NCI-H226 (cell line): ENCODE results near the gene DIS3L2.

Source experiments
- DNase-seq: peaks from one replicate; pipeline ENCODE4 v3.0.0-alpha.2; 2015

Gene DIS3L2

DNA sequence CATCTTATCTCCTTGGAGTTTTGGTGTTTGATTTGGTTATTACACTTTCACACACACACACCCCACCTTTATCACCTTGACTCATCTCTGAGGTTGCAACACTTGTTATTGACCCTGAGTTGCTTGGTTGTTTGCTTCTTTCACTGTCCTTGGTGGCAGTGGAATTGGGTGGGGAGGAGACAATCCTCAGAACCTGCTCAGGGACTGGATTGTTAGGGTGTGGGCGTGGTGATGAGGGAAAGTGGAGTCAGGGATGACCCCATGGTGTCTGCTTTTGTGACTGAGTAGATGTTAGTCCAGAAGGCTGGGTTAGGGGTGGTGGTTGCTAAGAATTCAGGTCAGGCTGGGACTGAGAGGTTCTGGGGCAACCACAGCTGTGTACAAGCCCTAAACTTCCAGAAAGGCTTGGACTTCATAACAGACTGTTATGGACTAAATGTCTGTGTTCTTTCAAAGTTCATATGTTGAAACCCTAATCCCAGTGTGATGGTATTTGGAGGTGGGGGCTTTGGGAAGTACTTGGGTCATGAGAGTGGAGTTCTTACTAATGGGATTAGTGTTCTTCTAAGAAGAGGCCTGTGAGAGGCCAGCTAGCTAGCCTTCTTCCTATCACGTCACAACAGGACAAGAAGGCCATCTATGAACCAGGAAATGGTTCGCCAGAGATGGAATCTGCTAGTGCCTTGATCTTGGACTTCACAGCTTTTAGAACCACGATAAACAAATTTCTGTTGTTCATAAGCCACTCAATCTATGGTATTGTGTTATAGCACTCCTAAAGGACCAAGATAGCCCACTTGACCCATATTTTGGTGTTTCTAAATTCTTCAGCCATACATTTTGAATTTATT lies 3.4 kb upstream of the DIS3L2 start:
- no peak for DNase-seq

DNA sequence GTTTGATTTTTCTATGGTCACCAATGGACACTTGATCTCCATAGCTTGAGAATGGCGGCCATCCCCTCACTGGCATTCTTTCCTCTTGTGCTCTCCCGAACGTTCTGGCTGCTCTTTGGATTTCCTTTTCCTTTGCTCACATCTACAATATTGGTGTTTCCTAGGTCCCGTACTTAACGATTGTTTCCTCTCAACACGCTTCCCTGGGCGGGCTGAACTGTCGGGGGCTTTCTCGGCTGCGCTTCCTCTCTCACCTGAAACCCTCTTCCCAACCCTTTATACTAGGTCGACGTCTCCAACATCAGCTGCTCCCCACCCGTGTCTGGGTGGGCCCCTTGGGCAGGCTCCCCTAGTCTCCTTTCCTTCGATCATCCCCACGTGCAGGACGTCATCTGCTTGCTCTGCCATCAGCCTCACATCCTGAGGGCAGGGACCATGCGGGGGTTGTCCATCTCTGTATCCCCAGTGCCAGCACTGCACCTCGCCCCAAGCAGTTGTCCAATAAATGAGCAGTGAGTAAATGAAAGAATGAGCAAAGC lies 634 bp upstream of the DIS3L2 start:
- no peak for DNase-seq

DNA sequence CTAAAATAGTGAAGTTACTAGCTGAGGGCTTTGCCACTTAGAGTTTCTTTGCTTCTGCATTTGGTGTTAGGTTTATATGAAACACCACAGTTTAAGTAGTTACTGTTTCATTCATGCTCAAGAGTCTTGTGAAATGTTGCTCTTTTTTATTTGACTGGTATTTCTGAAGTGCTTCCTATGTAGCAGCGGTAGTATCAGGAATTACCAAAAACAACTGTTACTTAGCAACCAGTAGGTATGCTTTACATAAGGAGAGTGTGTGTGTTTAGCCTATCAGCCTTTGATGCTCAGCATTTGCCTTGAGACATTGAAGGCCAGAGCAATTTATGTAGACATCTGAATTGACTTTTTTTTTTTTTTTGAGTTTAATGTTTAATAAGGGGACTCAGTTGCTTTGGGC lies 3.6 kb downstream of the DIS3L2 start:
- DNase-seq, result peak; percentile 26

- no peak for DNase-seq
Measured at GRCh38 chr2:231966886-231967285, 5.4 kb downstream of the DIS3L2 start.

- DNase-seq, result no peak
Measured at GRCh38 chr2:231968820-231969219, 7.3 kb downstream of the DIS3L2 start.

DNA sequence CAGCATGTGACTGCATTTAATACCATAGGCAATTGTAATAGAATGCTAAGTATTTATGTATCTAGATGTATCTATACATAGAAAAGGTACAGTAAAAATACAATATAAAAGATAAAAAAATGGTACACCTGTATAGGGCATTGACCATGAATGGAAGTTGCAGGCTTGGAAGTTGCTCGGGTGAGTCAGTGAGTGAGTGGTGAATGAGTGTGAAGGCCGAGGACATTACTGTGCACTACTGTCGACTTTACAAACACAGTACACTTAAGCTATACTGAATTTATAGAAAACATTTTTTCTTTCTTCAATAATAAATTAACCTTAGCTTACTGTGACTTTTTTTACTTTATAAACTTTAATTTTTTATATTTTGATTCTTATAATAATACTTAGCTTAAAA lies 8.9 kb downstream of the DIS3L2 start:
- no peak for DNase-seq

DNA sequence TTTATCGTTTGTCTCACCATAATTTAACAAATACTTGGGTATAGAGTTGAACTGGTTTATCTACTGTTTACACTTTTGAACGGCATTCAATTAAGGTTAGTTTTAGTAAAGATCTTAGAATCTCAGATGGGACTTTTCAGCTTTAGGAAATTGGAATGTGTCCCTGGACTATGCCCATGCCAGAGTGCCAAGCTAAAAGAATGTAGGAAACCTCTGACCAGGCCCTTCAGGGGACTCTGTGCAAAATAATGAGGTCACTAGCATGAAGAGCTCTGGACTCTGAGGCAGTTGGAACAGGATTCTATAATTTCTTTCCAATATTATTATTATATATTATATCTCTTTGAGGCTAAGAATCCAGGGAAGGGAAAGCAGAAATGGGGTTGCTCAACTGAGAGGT lies 13.5 kb downstream of the DIS3L2 start:
- DNase-seq, result no peak

DNA sequence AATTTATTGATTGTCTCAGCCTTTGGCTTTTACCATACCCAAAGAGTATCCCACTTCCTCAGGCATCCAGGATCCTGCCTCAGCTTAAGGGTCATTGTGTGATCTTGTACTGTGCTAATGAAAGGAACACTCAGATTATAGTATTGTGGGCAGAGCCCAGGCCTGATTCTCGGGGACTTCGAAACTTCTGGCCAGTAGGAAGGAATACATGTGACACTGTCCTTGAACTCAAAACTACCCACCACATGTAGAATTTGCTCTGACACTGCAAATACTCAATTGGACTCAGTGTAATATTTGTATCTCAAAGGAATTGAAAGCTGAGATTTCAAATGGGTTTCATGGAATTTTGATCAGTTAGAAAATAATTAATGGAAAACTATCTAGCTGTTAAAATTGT lies 15.9 kb downstream of the DIS3L2 start:
- DNase-seq, result no peak

DNA sequence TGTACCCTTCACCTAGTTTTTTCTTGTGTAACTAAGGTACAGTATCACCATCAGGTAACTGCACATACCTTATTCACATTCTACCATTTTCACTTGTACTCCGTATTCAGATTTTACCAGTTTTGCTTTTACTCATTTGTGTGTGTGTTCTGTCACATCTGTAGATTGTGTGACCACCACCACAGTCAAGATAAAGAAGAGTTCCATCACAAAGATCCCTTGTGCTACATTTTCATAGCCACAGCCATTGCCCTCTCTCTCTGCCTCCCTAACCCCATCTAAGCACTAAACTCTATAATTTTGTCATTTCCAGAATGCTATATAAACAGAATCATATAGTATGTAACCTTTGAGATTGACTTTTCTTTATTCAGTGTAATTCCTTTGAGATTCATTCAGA lies 23.5 kb downstream of the DIS3L2 start:
- DNase-seq, result no peak

DNA sequence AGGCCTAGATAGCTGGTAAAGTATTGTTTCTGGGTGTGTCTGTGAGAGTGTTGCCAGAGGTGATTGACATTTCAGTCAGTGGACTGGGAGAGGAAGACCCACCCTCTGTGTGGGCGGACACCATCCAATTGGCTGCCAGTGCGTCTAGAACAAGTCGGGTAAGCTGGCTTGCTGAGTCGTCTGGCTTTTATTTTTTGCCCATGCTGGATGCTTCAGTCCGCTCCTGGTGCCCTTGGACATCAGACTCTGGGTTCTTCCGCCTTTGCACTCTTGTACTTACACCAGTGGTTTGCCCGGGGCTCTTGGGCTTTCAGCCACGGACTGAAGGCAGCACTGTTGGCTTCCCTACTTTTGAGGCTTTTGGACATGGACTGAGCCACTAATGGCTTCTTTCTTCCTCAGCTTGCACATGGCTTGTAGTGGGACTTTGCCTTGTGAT lies 24.3 kb downstream of the DIS3L2 start:
- no peak for DNase-seq

- DNase-seq, result no peak
Measured at GRCh38 chr2:231987124-231987727, 25.7 kb downstream of the DIS3L2 start.

DNA sequence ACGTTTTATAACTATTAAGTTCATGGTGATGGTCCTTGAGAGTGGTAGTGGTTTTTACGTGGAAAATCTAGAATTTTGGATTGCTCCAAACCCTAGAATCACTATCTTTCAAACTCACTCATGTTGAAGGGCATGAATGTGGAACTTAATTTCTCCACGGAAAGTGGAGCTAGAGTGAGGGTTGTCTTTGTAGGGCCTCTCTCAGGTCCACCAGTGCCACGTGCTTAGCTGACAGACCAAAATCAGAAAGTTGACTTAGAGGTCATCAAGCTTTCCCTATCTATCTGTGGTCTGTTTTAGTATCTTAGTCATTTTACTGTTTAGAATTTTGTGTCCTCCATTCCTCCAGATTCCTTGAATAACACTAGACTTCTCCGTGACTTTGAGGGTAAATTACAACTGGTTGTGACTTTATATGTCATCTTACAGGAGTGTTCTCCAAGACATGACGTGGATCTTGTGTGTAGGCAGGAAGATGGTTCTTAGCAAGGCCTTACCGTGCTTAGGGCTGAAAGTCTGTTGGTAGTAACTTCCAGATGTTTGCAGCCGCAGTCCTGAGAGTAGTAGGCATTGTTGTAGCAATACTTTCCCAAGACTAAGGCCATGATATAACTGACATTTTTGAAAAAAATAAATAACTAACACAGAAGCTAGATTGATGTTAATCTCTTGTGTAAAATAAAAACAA lies 26.8 kb downstream of the DIS3L2 start:
- no peak for DNase-seq

GRCh38 chr2:231991664-231992063 lies 30.2 kb downstream of the DIS3L2 start:
- peak; percentile 80 for DNase-seq

DNA sequence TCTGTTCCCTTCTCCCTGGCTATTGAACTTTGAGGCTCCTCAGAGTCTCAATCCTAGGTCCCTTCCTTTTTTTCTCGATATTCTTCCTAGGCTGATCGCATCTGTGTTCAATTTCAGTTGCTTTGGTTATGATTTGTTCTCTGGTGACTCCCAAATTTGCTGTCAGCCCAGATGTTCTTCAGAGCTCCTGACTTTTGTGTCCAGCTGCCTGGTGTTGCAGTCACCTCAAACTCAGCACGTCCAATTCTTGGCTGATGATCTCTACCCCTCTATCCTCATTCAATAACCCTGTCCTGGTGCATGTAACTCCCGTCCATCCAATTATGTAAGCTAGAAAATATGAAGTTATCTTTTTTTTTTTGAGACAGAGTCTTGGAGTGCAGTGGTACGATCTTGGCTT lies 31.4 kb downstream of the DIS3L2 start:
- no peak for DNase-seq

DNA sequence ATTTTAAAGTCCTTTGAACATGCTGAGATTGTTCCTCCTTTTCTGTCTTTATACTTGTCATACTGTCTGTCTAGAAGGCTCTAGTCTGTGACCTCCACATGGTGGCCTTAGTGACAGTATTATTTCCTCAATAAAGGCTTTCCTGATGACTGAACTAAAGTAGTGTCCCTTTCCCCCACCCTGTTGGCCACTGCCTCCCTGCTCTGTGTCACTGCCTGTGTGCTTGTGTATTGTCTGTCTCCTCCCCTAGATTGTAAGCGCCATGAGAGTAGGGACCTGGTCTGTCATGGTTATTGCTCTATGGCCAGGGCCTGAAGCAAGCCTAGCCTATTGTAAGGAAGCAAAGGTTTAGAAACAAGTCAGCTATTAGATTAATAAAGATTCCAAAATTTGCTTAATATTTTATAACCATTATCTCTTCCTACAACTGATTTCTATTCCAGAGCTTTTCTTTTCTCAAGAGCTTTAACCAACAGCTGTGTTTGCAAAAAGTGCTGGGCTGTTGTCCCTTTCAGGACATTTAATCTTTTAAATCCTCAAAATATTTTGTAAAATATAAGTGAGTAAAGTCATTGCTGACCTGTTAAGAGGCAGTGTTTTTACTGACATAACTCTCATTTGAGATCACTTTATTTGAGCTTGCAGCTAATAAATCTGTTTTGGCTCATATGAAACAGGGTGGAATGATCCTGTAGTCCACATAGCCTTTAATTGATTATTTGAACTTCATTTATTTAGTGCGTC lies 35.5 kb downstream of the DIS3L2 start:
- DNase-seq, result no peak

DNA sequence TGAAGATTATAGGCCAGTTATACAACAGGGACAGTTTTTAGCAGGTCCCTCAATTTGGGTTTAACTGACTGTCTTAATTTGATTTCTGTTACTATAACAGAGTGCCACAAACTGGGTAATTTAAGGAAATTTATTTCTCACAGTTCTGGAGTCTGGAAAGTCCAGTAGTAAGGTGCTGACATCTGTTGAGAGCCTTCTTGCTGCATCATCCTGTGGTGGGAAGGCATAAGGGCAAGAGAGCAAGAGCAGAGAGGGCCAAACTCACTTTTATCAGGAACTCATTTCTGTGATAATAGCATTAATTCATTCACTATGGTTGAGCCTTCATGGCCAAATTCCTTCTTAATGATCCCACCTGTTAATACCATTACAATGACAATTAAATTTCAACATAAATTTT lies 36.5 kb downstream of the DIS3L2 start:
- DNase-seq, result no peak

DNA sequence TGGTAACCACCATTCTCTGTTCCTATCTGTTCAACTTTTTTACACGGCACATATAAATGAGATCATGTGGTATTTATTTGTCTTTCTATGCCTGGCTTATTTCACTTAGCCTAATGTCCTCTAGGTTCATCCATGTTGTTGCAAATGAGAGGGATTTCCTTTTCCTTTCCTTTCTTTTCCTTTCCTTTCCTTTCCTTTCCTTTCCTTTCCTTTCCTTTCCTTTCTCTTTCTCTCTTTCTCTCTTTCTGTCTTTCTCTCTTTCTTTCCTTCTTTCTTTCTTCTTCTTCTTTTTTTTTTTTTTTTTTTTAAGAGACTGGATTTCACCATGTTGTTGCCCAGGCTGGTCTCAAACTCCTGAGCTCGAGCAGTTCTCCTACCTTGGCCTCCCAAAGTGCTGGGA lies 38.9 kb downstream of the DIS3L2 start:
- no peak for DNase-seq

DNA sequence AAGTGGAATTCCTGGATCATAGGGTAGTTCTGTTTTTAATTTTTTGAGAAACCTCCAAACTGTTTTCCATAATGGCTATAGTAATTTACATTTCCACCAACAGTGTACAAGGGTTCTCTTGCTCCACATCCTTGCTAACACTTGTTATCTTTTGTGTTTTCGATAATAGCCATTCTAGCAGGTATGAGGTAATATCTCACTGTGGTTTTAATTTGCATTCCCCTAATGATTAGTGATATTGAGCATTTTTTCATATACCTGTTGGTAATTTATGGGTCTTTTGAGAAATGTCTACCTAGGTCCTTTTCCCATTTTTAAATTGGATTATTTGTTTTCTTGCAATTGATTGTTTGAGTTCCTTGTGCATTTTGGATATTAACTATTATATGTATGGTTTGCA lies 39.6 kb downstream of the DIS3L2 start:
- no peak for DNase-seq

GRCh38 chr2:232006253-232006652 lies 44.7 kb downstream of the DIS3L2 start:
- no peak for DNase-seq

GRCh38 chr2:232008907-232009638 lies 47.6 kb downstream of the DIS3L2 start:
- no peak for DNase-seq

GRCh38 chr2:232009639-232010274 lies 48.2 kb downstream of the DIS3L2 start:
- DNase-seq, result no peak
